ENCODE measurements around the gene PRKN.

- no peak for TF ChIP-seq POLR2A (IDR thresholded peaks at IDR 0.05; ENCODE audit: low read length)
- no peak for TF ChIP-seq GATA1 (IDR thresholded peaks at IDR 0.05; ENCODE audit: low read depth, low read length)
Measured at GRCh38 chr6:162026843-162027242, 700.7 kb downstream of the PRKN start.
